HepG2 (cell line): ENCODE results near the gene LRRC74A. TPM values are rescaled to one million over a fixed set of nuclear protein-coding genes. Genes with fewer than 3 reads are reported as not detected.
A peak's percentile ranks its signal among the peaks of the same experiment; 100 is the strongest.

ENCODE experiments used
- ATAC-seq: fragments of 200-7000 bp; cut with Tn5 transposase; 3 replicates; pipeline ENCODE4 v1.9.1; 2020; ENCODE audit warnings: mild to moderate bottlenecking, moderate library complexity
- BruUV-seq: library from RNA; stranded (reverse); fragments of 400-500 nt; replicated peaks from 2 replicates; lab custom pipeline; 2021; lab: Mats Ljungman, UMichigan
- CTCF ChIA-PET: fragments of 300-600 bp; formaldehyde crosslinking; extraction: SDS; loops from one replicate; lab custom pipeline; 2021; ENCODE audit warnings: low total read pairs, inconsistent platforms, low intra/inter-chr PET ratio; lab: Yijun Ruan, JAX
- POLR2A ChIA-PET: fragments of 350-600 bp; sonication (Branson Sonifier 250); formaldehyde crosslinking; loops from one replicate; lab custom pipeline; 2020; ENCODE audit warnings: antibody characterized with exemption, inconsistent platforms; lab: Yijun Ruan, JAX
- DNase-seq: peaks from one replicate; pipeline ENCODE4 v3.0.0-alpha.2; 2015; ENCODE audit warnings: low spot score
- FAIRE-seq: peaks from 3 replicates; lab custom pipeline; 2011; peaks lifted over from hg19 to GRCh38; lab: Jason Lieb, UNC
- H2AFZ ChIP-seq: one replicate; pipeline ENCODE4 v1.6.1; 2011; ENCODE audit warnings: low read length, inconsistent platforms
- H3K27ac ChIP-seq: fragments of 300-600 bp; 3 replicates; pipeline ENCODE4 v1.8.0; 2011; ENCODE audit warnings: mixed run types, mild to moderate bottlenecking, mixed read lengths, low read length, inconsistent platforms; ENCODE audit not compliant: insufficient read depth; ENCODE audit errors: extremely low read length
- H3K27me3 ChIP-seq, 2 experiments: fragments of 200-600 bp in 1 of 2; 2 replicates in 1 of 2; 3 replicates in 1 of 2; pipeline versions ENCODE4 v1.6.0 to v1.8.0; 2011; ENCODE audit warnings: low read length in 2 of 2, mild to moderate bottlenecking in 2 of 2, moderate library complexity in 2 of 2, inconsistent platforms in 1 of 2; ENCODE audit not compliant: insufficient read depth in 2 of 2, control insufficient read depth in 1 of 2
- H3K36me3 ChIP-seq, 2 experiments: fragments of 200-600 bp in 1 of 2; replicated peaks in 1 of 2; 2 replicates in 1 of 2; 3 replicates in 1 of 2; pipeline versions ENCODE4 v1.5.1 to v1.8.0; 2011; ENCODE audit warnings: low read length in 2 of 2, inconsistent platforms in 1 of 2; ENCODE audit not compliant: insufficient read depth in 2 of 2, control insufficient read depth in 1 of 2
- H3K4me1 ChIP-seq: 2 replicates; pipeline ENCODE4 v1.5.1; 2012; ENCODE audit warnings: low read length, inconsistent platforms; ENCODE audit not compliant: insufficient read depth
- H3K4me2 ChIP-seq: 2 replicates; pipeline ENCODE4 v1.6.0; 2011; ENCODE audit warnings: low read depth, low read length, inconsistent platforms
- H3K4me3 ChIP-seq, 3 experiments: fragments of 200-600 bp in 1 of 3; sonication (generic), shearing (Covaris generic) in 1 of 3; replicated peaks in 1 of 3; 2 replicates each; pipeline ENCODE4 v1.5.1; 2011 to 2016; ENCODE audit warnings: low read length in 3 of 3, inconsistent platforms in 2 of 3, low read depth in 2 of 3, mild to moderate bottlenecking in 2 of 3, control low read depth in 1 of 3, mixed read lengths in 1 of 3; ENCODE audit not compliant: insufficient read depth in 1 of 3
- H3K79me2 ChIP-seq: one replicate; pipeline ENCODE4 v1.6.1; 2011; ENCODE audit warnings: low read length, inconsistent platforms; ENCODE audit not compliant: insufficient read depth
- H3K9ac ChIP-seq: 2 replicates; pipeline ENCODE4 v1.6.0; 2011; ENCODE audit warnings: mild to moderate bottlenecking, low read depth, low read length, inconsistent platforms; ENCODE audit not compliant: insufficient read depth
- H3K9me3 ChIP-seq: 2 replicates; pipeline ENCODE4 v1.5.1; 2012; ENCODE audit warnings: mild to moderate bottlenecking, low read length
- H4K20me1 ChIP-seq: 2 replicates; pipeline ENCODE4 v1.6.0; 2011; ENCODE audit warnings: inconsistent platforms, mild to moderate bottlenecking, low read length, moderate library complexity; ENCODE audit not compliant: insufficient read depth
- BRD4 ChIP-seq: sonication (generic); formaldehyde crosslinking; IDR thresholded peaks from 2 replicates; pipeline ENCODE4 v1.4.0; 2020; ENCODE audit warnings: missing genetic modification reagents
- FOXO4 ChIP-seq: sonication (generic); formaldehyde crosslinking; conservative IDR thresholded peaks from 2 replicates; pipeline ENCODE4 v1.8.1; 2023; ENCODE audit warnings: missing genetic modification reagents
- HNRNPK ChIP-seq: fragments of 200-400 bp; formaldehyde crosslinking; IDR thresholded peaks from 2 replicates; pipeline ENCODE4 v1.6.1; 2018; ENCODE audit warnings: low read length, low read depth, moderate library complexity, mild to moderate bottlenecking; ENCODE audit not compliant: poor library complexity, severe bottlenecking
- MTERF4 ChIP-seq: sonication (generic); formaldehyde crosslinking; IDR thresholded peaks from 2 replicates; pipeline ENCODE4 v1.8.0; 2023; ENCODE audit warnings: mild to moderate bottlenecking, missing genetic modification reagents
- REST ChIP-seq, 2 experiments: IDR thresholded peaks; 2 replicates each; pipeline ENCODE4 v1.6.1; 2011 to 2012; ENCODE audit warnings: low read length in 2 of 2, borderline replicate concordance in 1 of 2, low read depth in 1 of 2, mild to moderate bottlenecking in 1 of 2, moderate library complexity in 1 of 2
- SOX6 ChIP-seq, 2 experiments: fragments of 450-650 bp in 1 of 2; sonication (generic) in 1 of 2; formaldehyde crosslinking in 1 of 2; IDR thresholded peaks; 2 replicates each; pipeline versions ENCODE4 v1.4.0 to v1.6.1; 2017 to 2020; ENCODE audit warnings: antibody characterized with exemption in 1 of 2, mild to moderate bottlenecking in 1 of 2, missing genetic modification reagents in 1 of 2
- TCF7L2 ChIP-seq: IDR thresholded peaks from 2 replicates; pipeline ENCODE4 v1.6.1; 2011; ENCODE audit warnings: mild to moderate bottlenecking, low read depth, low read length, moderate library complexity
- ZNF777 ChIP-seq: sonication (generic); formaldehyde crosslinking; IDR thresholded peaks from 2 replicates; pipeline ENCODE4 v1.4.0; 2020; ENCODE audit warnings: missing genetic modification reagents
- ZSCAN25 ChIP-seq: sonication (generic); formaldehyde crosslinking; IDR thresholded peaks from 2 replicates; pipeline ENCODE4 v1.8.0; 2022; ENCODE audit warnings: mild to moderate bottlenecking, missing genetic modification reagents
- WGBS: methylation state at CpG from one replicate; pipeline ENCODE4 v1.1.6; 2017; ENCODE audit warnings: low lambda C conversion rate; 5-methylcytosine and 5-hydroxymethylcytosine counted together
- in situ Hi-C: cut with HindIII; loops from 2 replicates; pipeline ENCODE4 v1.10.0; 2017; ENCODE audit warnings: low pct_unique_long_range_greater_than_20kb; ENCODE audit not compliant: extremely low pct_ligation_motif_present
- intact Hi-C: fragments of 100-400 bp; cut with micrococcal nuclease; formaldehyde crosslinking; loops from one replicate; pipeline ENCODE4 v1.10.0; 2022; ENCODE audit not compliant: unreplicated experiment
- polyA plus RNA-seq, 8 experiments: library from polyadenylated mRNA; depleted of rRNA in 3 of 8; stranded (reverse) in 7 of 8; unstranded in 1 of 8; fragments of >200 nt; fragmentation: Illumina TruSeq in 4 of 8; extraction: Trizol in 4 of 8; gene quantifications; 2 replicates each; pipeline versions ENCODE4 v1.2.1 to v1.2.3, GENCODE V29; 2011 to 2016; ENCODE audit warnings: low read depth in 4 of 8, missing spikeins in 1 of 8, mixed read lengths in 1 of 8; ENCODE audit not compliant: insufficient read depth in 1 of 8
- total RNA-seq, 5 experiments: library from RNA; depleted of rRNA; stranded (reverse); fragments of >200 nt; fragmentation: Illumina TruSeq; extraction: Trizol; gene quantifications; 2 replicates each; pipeline ENCODE4 v1.2.3, GENCODE V29; 2016; ENCODE audit warnings: low read depth in 1 of 5
- TF ChIP-seq, protein P1 (sequence below): sonication (generic); formaldehyde crosslinking; IDR thresholded peaks from 2 replicates; pipeline ENCODE4 v1.5.0; 2020; ENCODE audit warnings: mild to moderate bottlenecking, missing genetic modification reagents, moderate library complexity

LRRC74A gene
- total and polyA plus RNA-seq, 2 of the 13 experiments (the other 11 are each of a cell fraction or from before 2014, with no cell fraction given) = not detected

DNA sequence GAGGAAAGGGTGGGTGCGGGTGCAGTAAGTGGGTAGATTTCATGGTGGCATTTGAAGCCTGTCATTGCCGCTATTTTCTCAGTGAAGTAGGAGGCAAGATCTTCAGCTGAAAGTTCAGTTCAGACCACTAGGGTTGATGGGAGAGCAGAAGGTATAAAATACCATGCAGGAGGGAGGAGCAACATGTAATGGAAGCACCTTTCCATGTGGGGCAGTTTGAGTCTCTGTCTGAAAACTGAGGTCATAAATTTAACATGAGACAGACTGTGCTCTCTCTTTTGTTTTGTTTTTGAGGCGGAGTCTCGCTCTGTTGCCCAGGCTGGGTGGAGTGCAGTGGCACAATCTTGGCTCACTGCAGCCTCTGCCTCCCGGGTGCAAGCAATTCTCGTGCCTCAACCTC is 22.7 kb downstream of the LRRC74A start:
- intact Hi-C loops = no loop called here
- TF ChIP-seq SOX6 (IDR thresholded peaks at IDR 0.05) (no peak), SOX6 (CRISPR knock-in tag; IDR thresholded peaks at IDR 0.05) (no peak), MTERF4 (no peak), ZNF777 (no peak), FOXO4 (CRISPR knock-in tag) (no peak), BRD4 (CRISPR knock-in tag) (no peak)
- no peaks in the 10 kb centered on the region for H3K9me3 ChIP-seq
- ATAC-seq (peak; percentile 70), FAIRE-seq (no peak), DNase-seq (no peak)
- no peaks in the 10 kb centered on the region for H3K79me2 ChIP-seq
- no peaks in the 10 kb centered on the region for H4K20me1 ChIP-seq
- H3K9ac ChIP-seq = no peak overlapping the region
- 0 out of 5 replicates have a peak, but pooled peaks cover 0 to 4% of the 10 kb centered on the region in 2 experiments for H3K27me3 ChIP-seq
- WGBS = 69% methylated on average over 6 of the region's 6 CpGs
- in situ Hi-C loops = no loop called here
- no peak overlapping the region for H3K4me2 ChIP-seq
- CTCF ChIA-PET = no interaction called here
- peaks cover 5% of the 10 kb centered on the region; the same call in 1 of the 2 replicates for H3K4me1 ChIP-seq
- H3K36me3 ChIP-seq = no peaks in the 10 kb centered on the region
- POLR2A ChIA-PET = no interaction called here
- H3K4me3 ChIP-seq = no peak overlapping the region
- H3K27ac ChIP-seq = no peak overlapping the region
- H2AFZ ChIP-seq = no peak overlapping the region
- BruUV-seq = no TSS peak

DNA sequence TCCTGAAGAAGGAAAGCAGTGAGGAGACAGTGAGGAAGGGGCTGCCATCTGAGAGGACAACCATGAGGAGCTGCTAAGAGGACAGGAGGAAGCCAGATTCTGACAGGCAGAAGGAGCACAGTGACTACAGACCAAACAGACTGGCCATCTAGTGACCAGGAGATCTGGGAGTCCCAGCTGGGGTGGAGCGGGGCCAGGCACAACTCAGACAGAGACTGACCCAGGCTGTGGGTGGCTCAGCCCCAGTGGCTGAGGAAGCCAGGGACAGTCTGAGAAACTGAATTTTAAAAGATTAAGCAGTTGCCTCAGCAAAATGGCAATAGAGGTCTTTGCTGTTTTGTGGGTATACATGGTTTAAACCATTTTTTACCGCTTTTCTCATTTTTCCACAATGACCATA is 28.9 kb downstream of the LRRC74A start:
- Histone ChIP-seq H3K36me3 (no peaks in the 10 kb centered on the region), H3K9me3 (no peaks in the 10 kb centered on the region), H3K4me1 (no peaks in the 10 kb centered on the region), H4K20me1 (no peaks in the 10 kb centered on the region), H3K27me3 (peaks cover 0 to 1% of the 10 kb centered on the region in 2 experiments; a peak in 1 of 5 replicates), H3K79me2 (no peaks in the 10 kb centered on the region), H2AFZ (no peak overlapping the region), H3K9ac (no peak overlapping the region), H3K4me3 (no peak overlapping the region), H3K27ac (no peak overlapping the region), H3K4me2 (no peak overlapping the region)
- DNase-seq = no peak
- in situ Hi-C loops (no loop called here), intact Hi-C loops (no loop called here)
- BruUV-seq = no TSS peak
- POLR2A ChIA-PET = no interaction called here
- CTCF ChIA-PET = no interaction called here
- no peak for ATAC-seq
- WGBS = 53% methylated on average over 2 of the region's 2 CpGs
- FAIRE-seq = no peak
- TF ChIP-seq REST (IDR thresholded peaks at IDR 0.05; ENCODE audit: borderline replicate concordance in 1 of 2, low read depth in 1 of 2, low read length in 2 of 2) = no peak
- no peak for TF ChIP-seq TCF7L2
- no peak for TF ChIP-seq ZSCAN25 (CRISPR knock-in tag)
- no peak for TF ChIP-seq HNRNPK
- TF ChIP-seq, protein P1, sequence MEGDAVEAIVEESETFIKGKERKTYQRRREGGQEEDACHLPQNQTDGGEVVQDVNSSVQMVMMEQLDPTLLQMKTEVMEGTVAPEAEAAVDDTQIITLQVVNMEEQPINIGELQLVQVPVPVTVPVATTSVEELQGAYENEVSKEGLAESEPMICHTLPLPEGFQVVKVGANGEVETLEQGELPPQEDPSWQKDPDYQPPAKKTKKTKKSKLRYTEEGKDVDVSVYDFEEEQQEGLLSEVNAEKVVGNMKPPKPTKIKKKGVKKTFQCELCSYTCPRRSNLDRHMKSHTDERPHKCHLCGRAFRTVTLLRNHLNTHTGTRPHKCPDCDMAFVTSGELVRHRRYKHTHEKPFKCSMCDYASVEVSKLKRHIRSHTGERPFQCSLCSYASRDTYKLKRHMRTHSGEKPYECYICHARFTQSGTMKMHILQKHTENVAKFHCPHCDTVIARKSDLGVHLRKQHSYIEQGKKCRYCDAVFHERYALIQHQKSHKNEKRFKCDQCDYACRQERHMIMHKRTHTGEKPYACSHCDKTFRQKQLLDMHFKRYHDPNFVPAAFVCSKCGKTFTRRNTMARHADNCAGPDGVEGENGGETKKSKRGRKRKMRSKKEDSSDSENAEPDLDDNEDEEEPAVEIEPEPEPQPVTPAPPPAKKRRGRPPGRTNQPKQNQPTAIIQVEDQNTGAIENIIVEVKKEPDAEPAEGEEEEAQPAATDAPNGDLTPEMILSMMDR (CRISPR knock-in tag) = no peak
